Measurements from ENCODE around the gene FEN1.

FEN1 gene

GRCh38 chr11:61775606-61776554, 16.8 kb upstream of the FEN1 start:
- DNase-seq, result no peak

GRCh38 chr11:61776561-61777075, 16.1 kb upstream of the FEN1 start:
- peak; percentile 36 to 49 for DNase-seq

GRCh38 chr11:61777234-61778090, 15.2 kb upstream of the FEN1 start:
- DNase-seq, result peak in 1 of 2 donors; percentile 7

GRCh38 chr11:61778357-61778886, 14.3 kb upstream of the FEN1 start:
- no peak for DNase-seq

GRCh38 chr11:61778920-61779650, 13.6 kb upstream of the FEN1 start:
- DNase-seq, result no peak

- DNase-seq, result no peak
Observed at GRCh38 chr11:61779666-61780525, 12.8 kb upstream of the FEN1 start.

GRCh38 chr11:61780581-61781162, 12.0 kb upstream of the FEN1 start:
- no peak for DNase-seq

GRCh38 chr11:61781585-61781984, 11.1 kb upstream of the FEN1 start:
- no peak for DNase-seq

GRCh38 chr11:61782299-61782698, 10.4 kb upstream of the FEN1 start:
- no peak for DNase-seq

GRCh38 chr11:61782841-61783240, 9.9 kb upstream of the FEN1 start:
- no peak for DNase-seq

GRCh38 chr11:61783717-61784505, 8.8 kb upstream of the FEN1 start:
- DNase-seq, result no peak

GRCh38 chr11:61784506-61784805, 8.3 kb upstream of the FEN1 start:
- DNase-seq, result no peak

- no peak for DNase-seq
Observed at GRCh38 chr11:61785837-61786402, 6.8 kb upstream of the FEN1 start.

- peak in 1 of 2 donors; percentile 61 for DNase-seq
Observed at GRCh38 chr11:61787928-61788491, 4.7 kb upstream of the FEN1 start.

- DNase-seq, result peak; percentile 33 to 77
Observed at GRCh38 chr11:61791737-61792309, 888 bp upstream of the FEN1 start.

- no peak for DNase-seq
Observed at GRCh38 chr11:61793083-61793828, 545 bp downstream of the FEN1 start.

- no peak for DNase-seq
Observed at GRCh38 chr11:61793829-61794204, 1.1 kb downstream of the FEN1 start.

- DNase-seq, result no peak
Observed at GRCh38 chr11:61794579-61794978, 1.9 kb downstream of the FEN1 start.

GRCh38 chr11:61795459-61795858, 2.7 kb downstream of the FEN1 start:
- DNase-seq, result no peak

Measured in bone marrow (tissue), 2 donors.